ENCODE results near the gene TNPO3. TPM values are rescaled to one million over a fixed set of nuclear protein-coding genes. Genes with fewer than 3 reads are reported as not detected.

Gene TNPO3
- polyA plus RNA-seq, 1 donor from 2014 or later: 47.7 TPM

GRCh38 chr7:128938544-128939074 is 116.3 kb downstream of the TNPO3 start (continued):
- TF ChIP-seq REST (IDR thresholded peaks at IDR 0.05; ENCODE audit: borderline replicate concordance) (no peak), TAF1 (IDR thresholded peaks at IDR 0.05; ENCODE audit: low read depth) (no peak), MXI1 (conservative IDR thresholded peaks at IDR 0.05; ENCODE audit: poor library complexity, severe bottlenecking) (no peak)

- H4K20me1 ChIP-seq (ENCODE audit: insufficient read depth): no peaks in the 10 kb centered on the region
- H3K4me3 ChIP-seq (ENCODE audit: low read length): peak within 1 kb of the TSS; percentile 71
- peak within 1 kb of the TSS; percentile 41 for H3K9ac ChIP-seq (ENCODE audit: low read length)
- H3K9me2 ChIP-seq (ENCODE audit: insufficient read depth, low read length): no peaks in the 10 kb centered on the region
- peaks cover 47% of the 10 kb centered on the region for H3K27me3 ChIP-seq (ENCODE audit: insufficient read depth, low read depth, low read length)
- H2AFZ ChIP-seq (ENCODE audit: low read depth, low read length): no peak within 1 kb of the TSS
- no peaks in the 10 kb centered on the region for H3F3A ChIP-seq (ENCODE audit: insufficient read depth, low read length, poor library complexity, severe bottlenecking)
- H3K9me3 ChIP-seq (ENCODE audit: low read length): no peaks in the 10 kb centered on the region
- no peaks in the 10 kb centered on the region for H3K36me3 ChIP-seq (ENCODE audit: insufficient read depth, low read length)
- no peak within 1 kb of the TSS for H3K27ac ChIP-seq (ENCODE audit: low read length)
- TF ChIP-seq REST (IDR thresholded peaks at IDR 0.05; ENCODE audit: borderline replicate concordance) (no peak), MXI1 (conservative IDR thresholded peaks at IDR 0.05; ENCODE audit: poor library complexity, severe bottlenecking) (no peak), SMC3 (conservative IDR thresholded peaks at IDR 0.05; ENCODE audit: poor library complexity) (no peak), POLR2AphosphoS5 (IDR thresholded peaks at IDR 0.05) (no peak), RAD21 (conservative IDR thresholded peaks at IDR 0.05) (no peak), CTCF (IDR thresholded peaks at IDR 0.05; ENCODE audit: poor library complexity, severe bottlenecking) (no peak), TAF1 (IDR thresholded peaks at IDR 0.05; ENCODE audit: low read depth) (no peak), EP300 (conservative IDR thresholded peaks at IDR 0.05; ENCODE audit: poor library complexity, severe bottlenecking) (no peak), EZH2 (IDR thresholded peaks at IDR 0.05; ENCODE audit: borderline replicate concordance, insufficient read depth, low read length, poor library complexity, severe bottlenecking) (no peak)
- peak within 1 kb of the TSS; percentile 25 for H3K4me2 ChIP-seq (ENCODE audit: low read length)
- H3K79me2 ChIP-seq (replicated peaks; ENCODE audit: insufficient read depth, low read length): no peaks in the 10 kb centered on the region
Observed at GRCh38 chr7:128937647-128938543, 117.0 kb downstream of the TNPO3 start, which contains the start of gene IRF5. IRF5 (plus strand) TSS chr7:128937927; CDS start chr7:128942082, 4,155 bp downstream.

Data from neural cell (in vitro differentiated cells).